ENCODE data around the gene SLC25A23.

Gene SLC25A23

GRCh38 chr19:6491802-6492592, 32.4 kb upstream of the SLC25A23 start:
- no peaks in the 10 kb centered on the region for H3K36me3 ChIP-seq (ENCODE audit: insufficient read depth, low read depth, low read length)
- no peak overlapping the region for H3K4me3 ChIP-seq (ENCODE audit: low read length)
- no peak overlapping the region for H3K27ac ChIP-seq (ENCODE audit: low read length)
- H3K9ac ChIP-seq (ENCODE audit: low read depth, low read length): no peak overlapping the region
- H3K27me3 ChIP-seq (ENCODE audit: insufficient read depth, low read length): 0 out of 2 replicates have a peak, but pooled peaks cover 4% of the 10 kb centered on the region
- H3K4me1 ChIP-seq (ENCODE audit: insufficient read depth, low read length): no peaks in the 10 kb centered on the region
- no peaks in the 10 kb centered on the region for H3K9me3 ChIP-seq (ENCODE audit: insufficient read depth, low read depth, low read length)

GRCh38 chr19:6490134-6490533, 30.5 kb upstream of the SLC25A23 start:
- H3K4me1 ChIP-seq (ENCODE audit: insufficient read depth, low read length): no peaks in the 10 kb centered on the region
- H3K9ac ChIP-seq (ENCODE audit: low read depth, low read length): no peak overlapping the region

GRCh38 chr19:6489278-6490061, 29.9 kb upstream of the SLC25A23 start:
- no peaks in the 10 kb centered on the region for H3K9me3 ChIP-seq (ENCODE audit: insufficient read depth, low read depth, low read length)
- no peaks in the 10 kb centered on the region for H3K4me1 ChIP-seq (ENCODE audit: insufficient read depth, low read length)
- H3K4me3 ChIP-seq (ENCODE audit: low read length): no peak overlapping the region
- H3K9ac ChIP-seq (ENCODE audit: low read depth, low read length): no peak overlapping the region
- 0 out of 2 replicates have a peak, but pooled peaks cover 4% of the 10 kb centered on the region for H3K27me3 ChIP-seq (ENCODE audit: insufficient read depth, low read length)
- no peak overlapping the region for H3K27ac ChIP-seq (ENCODE audit: low read length)
- H3K36me3 ChIP-seq (ENCODE audit: insufficient read depth, low read depth, low read length): no peaks in the 10 kb centered on the region

More at GRCh38 chr19:6490134-6490533, 30.5 kb upstream of the SLC25A23 start:
- H3K27me3 ChIP-seq (ENCODE audit: insufficient read depth, low read length): 0 out of 2 replicates have a peak, but pooled peaks cover 4% of the 10 kb centered on the region
- H3K27ac ChIP-seq (ENCODE audit: low read length): no peak overlapping the region
- H3K9me3 ChIP-seq (ENCODE audit: insufficient read depth, low read depth, low read length): no peaks in the 10 kb centered on the region
- no peaks in the 10 kb centered on the region for H3K36me3 ChIP-seq (ENCODE audit: insufficient read depth, low read depth, low read length)
- H3K4me3 ChIP-seq (ENCODE audit: low read length): no peak overlapping the region

- Histone ChIP-seq H3K9ac (ENCODE audit: low read depth, low read length) (no peak overlapping the region), H3K9me3 (ENCODE audit: insufficient read depth, low read depth, low read length) (no peaks in the 10 kb centered on the region), H3K27ac (ENCODE audit: low read length) (no peak overlapping the region), H3K27me3 (ENCODE audit: insufficient read depth, low read length) (0 out of 2 replicates have a peak, but pooled peaks cover 2% of the 10 kb centered on the region), H3K4me3 (ENCODE audit: low read length) (no peak overlapping the region), H3K36me3 (ENCODE audit: insufficient read depth, low read depth, low read length) (no peaks in the 10 kb centered on the region), H3K4me1 (ENCODE audit: insufficient read depth, low read length) (no peaks in the 10 kb centered on the region; the same call in 1 of the 2 replicates)
These were observed 25.2 kb upstream of the SLC25A23 start for GRCh38 chr19:6484831-6485230.

- Histone ChIP-seq H3K9me3 (ENCODE audit: insufficient read depth, low read depth, low read length) (no peaks in the 10 kb centered on the region), H3K36me3 (ENCODE audit: insufficient read depth, low read depth, low read length) (no peaks in the 10 kb centered on the region), H3K4me1 (ENCODE audit: insufficient read depth, low read length) (no peaks in the 10 kb centered on the region; the same call in 1 of the 2 replicates), H3K9ac (ENCODE audit: low read depth, low read length) (no peak overlapping the region), H3K27me3 (ENCODE audit: insufficient read depth, low read length) (no peaks in the 10 kb centered on the region), H3K27ac (ENCODE audit: low read length) (no peak overlapping the region), H3K4me3 (ENCODE audit: low read length) (no peak overlapping the region)
These were observed 24.6 kb upstream of the SLC25A23 start for GRCh38 chr19:6484230-6484629.

- no peaks in the 10 kb centered on the region for H3K9me3 ChIP-seq (ENCODE audit: insufficient read depth, low read depth, low read length)
- H3K27me3 ChIP-seq (ENCODE audit: insufficient read depth, low read length): no peaks in the 10 kb centered on the region
- no peak overlapping the region for H3K9ac ChIP-seq (ENCODE audit: low read depth, low read length)
- H3K4me3 ChIP-seq (ENCODE audit: low read length): no peak overlapping the region
- H3K36me3 ChIP-seq (ENCODE audit: insufficient read depth, low read depth, low read length): no peaks in the 10 kb centered on the region
- H3K27ac ChIP-seq (ENCODE audit: low read length): no peak overlapping the region
- no peaks in the 10 kb centered on the region; the same call in 1 of the 2 replicates for H3K4me1 ChIP-seq (ENCODE audit: insufficient read depth, low read length)
These were observed 23.6 kb upstream of the SLC25A23 start for GRCh38 chr19:6483235-6483634.

- Histone ChIP-seq H3K4me3 (ENCODE audit: low read length) (no peak overlapping the region), H3K36me3 (ENCODE audit: insufficient read depth, low read depth, low read length) (no peaks in the 10 kb centered on the region), H3K27ac (ENCODE audit: low read length) (no peak overlapping the region), H3K9me3 (ENCODE audit: insufficient read depth, low read depth, low read length) (no peaks in the 10 kb centered on the region), H3K4me1 (ENCODE audit: insufficient read depth, low read length) (no peaks in the 10 kb centered on the region; the same call in 1 of the 2 replicates), H3K27me3 (ENCODE audit: insufficient read depth, low read length) (no peaks in the 10 kb centered on the region; the same call in 1 of the 2 replicates), H3K9ac (ENCODE audit: low read depth, low read length) (no peak overlapping the region)
These were observed 22.7 kb upstream of the SLC25A23 start for GRCh38 chr19:6482343-6482686.

GRCh38 chr19:6481541-6482342, 22.1 kb upstream of the SLC25A23 start, which contains the start of gene DENND1C:
DENND1C (minus strand) TSS chr19:6481787; CDS start chr19:6481695, 92 bp downstream.
- no peak within 1 kb of the TSS for H3K4me3 ChIP-seq (ENCODE audit: low read length)
- no peaks in the 10 kb centered on the region for H3K36me3 ChIP-seq (ENCODE audit: insufficient read depth, low read depth, low read length)
- no peak within 1 kb of the TSS for H3K9ac ChIP-seq (ENCODE audit: low read depth, low read length)
- H3K9me3 ChIP-seq (ENCODE audit: insufficient read depth, low read depth, low read length): no peaks in the 10 kb centered on the region
- peaks cover 5% of the 10 kb centered on the region for H3K27me3 ChIP-seq (ENCODE audit: insufficient read depth, low read length)
- no peaks in the 10 kb centered on the region; the same call in 1 of the 2 replicates for H3K4me1 ChIP-seq (ENCODE audit: insufficient read depth, low read length)
- no peak within 1 kb of the TSS for H3K27ac ChIP-seq (ENCODE audit: low read length)

- H3K27me3 ChIP-seq (ENCODE audit: insufficient read depth, low read length): peaks cover 8% of the 10 kb centered on the region
- no peaks in the 10 kb centered on the region for H3K36me3 ChIP-seq (ENCODE audit: insufficient read depth, low read depth, low read length)
- no peak overlapping the region for H3K4me3 ChIP-seq (ENCODE audit: low read length)
- H3K9me3 ChIP-seq (ENCODE audit: insufficient read depth, low read depth, low read length): no peaks in the 10 kb centered on the region
- H3K9ac ChIP-seq (ENCODE audit: low read depth, low read length): no peak overlapping the region
- H3K27ac ChIP-seq (ENCODE audit: low read length): no peak overlapping the region
- H3K4me1 ChIP-seq (ENCODE audit: insufficient read depth, low read length): no peaks in the 10 kb centered on the region; the same call in 1 of the 2 replicates
These were observed 21.3 kb upstream of the SLC25A23 start for GRCh38 chr19:6480848-6481415.

GRCh38 chr19:6479836-6480398, 20.3 kb upstream of the SLC25A23 start:
- Histone ChIP-seq H3K4me1 (ENCODE audit: insufficient read depth, low read length) (no peaks in the 10 kb centered on the region; the same call in 1 of the 2 replicates), H3K27me3 (ENCODE audit: insufficient read depth, low read length) (peaks cover 18% of the 10 kb centered on the region), H3K9me3 (ENCODE audit: insufficient read depth, low read depth, low read length) (no peaks in the 10 kb centered on the region), H3K36me3 (ENCODE audit: insufficient read depth, low read depth, low read length) (no peaks in the 10 kb centered on the region), H3K27ac (ENCODE audit: low read length) (no peak overlapping the region), H3K9ac (ENCODE audit: low read depth, low read length) (no peak overlapping the region), H3K4me3 (ENCODE audit: low read length) (no peak overlapping the region)

- H3K9me3 ChIP-seq (ENCODE audit: insufficient read depth, low read depth, low read length): no peaks in the 10 kb centered on the region
- no peaks in the 10 kb centered on the region for H3K36me3 ChIP-seq (ENCODE audit: insufficient read depth, low read depth, low read length)
- no peaks in the 10 kb centered on the region; the same call in 1 of the 2 replicates for H3K4me1 ChIP-seq (ENCODE audit: insufficient read depth, low read length)
- no peak overlapping the region for H3K9ac ChIP-seq (ENCODE audit: low read depth, low read length)
- H3K27me3 ChIP-seq (ENCODE audit: insufficient read depth, low read length): peaks cover 29% of the 10 kb centered on the region
- no peak overlapping the region for H3K27ac ChIP-seq (ENCODE audit: low read length)
- H3K4me3 ChIP-seq (ENCODE audit: low read length): no peak overlapping the region
These were observed 19.2 kb upstream of the SLC25A23 start for GRCh38 chr19:6478815-6479214.

Data from iPS-20b (cell line).